HEK293 (cell line): ENCODE data around the gene WDTC1.

ENCODE experiments used
- CTCF ChIP-seq: fragments of 450-650 bp; formaldehyde crosslinking; IDR thresholded peaks from 2 replicates; pipeline ENCODE4 v1.5.1; 2016; ENCODE audit warnings: missing biosample characterization, missing genetic modification characterization
- YY1 ChIP-seq: fragments of 450-650 bp; formaldehyde crosslinking; IDR thresholded peaks from 2 replicates; pipeline ENCODE4 v1.5.1; 2018; ENCODE audit warnings: missing biosample characterization, missing genetic modification characterization
- ZNF10 ChIP-seq: fragments of 450-650 bp; formaldehyde crosslinking; IDR thresholded peaks from 2 replicates; pipeline ENCODE4 v1.5.1; 2017; ENCODE audit warnings: missing biosample characterization, missing genetic modification characterization
- ZNF266 ChIP-seq: fragments of 450-650 bp; formaldehyde crosslinking; IDR thresholded peaks from 2 replicates; pipeline ENCODE4 v1.5.1; 2016; ENCODE audit warnings: missing biosample characterization, missing genetic modification characterization, low read depth
- ZNF747 ChIP-seq: fragments of 450-650 bp; formaldehyde crosslinking; IDR thresholded peaks from 2 replicates; pipeline ENCODE4 v1.5.1; 2016; ENCODE audit warnings: missing biosample characterization, missing genetic modification characterization
- ZNF776 ChIP-seq: fragments of 450-650 bp; formaldehyde crosslinking; IDR thresholded peaks from 2 replicates; pipeline ENCODE4 v1.5.0; 2017; ENCODE audit warnings: missing biosample characterization, missing genetic modification characterization, borderline replicate concordance
- ZSCAN16 ChIP-seq: fragments of 450-650 bp; formaldehyde crosslinking; IDR thresholded peaks from 2 replicates; pipeline ENCODE4 v1.5.1; 2016; ENCODE audit warnings: missing biosample characterization, missing genetic modification characterization
- TF ChIP-seq, protein P1 (sequence below): fragments of 450-650 bp; formaldehyde crosslinking; IDR thresholded peaks from 2 replicates; pipeline ENCODE4 v1.5.1; 2016; ENCODE audit warnings: missing biosample characterization, missing genetic modification characterization, low read depth

GRCh38 chr1:27332536-27333281, 98.3 kb downstream of the WDTC1 start:
- no peak for TF ChIP-seq YY1 (tag by site-specific recombination)
- TF ChIP-seq CTCF (tag by site-specific recombination): peak; percentile 79
- TF ChIP-seq ZNF10: no peak
- TF ChIP-seq, protein P1, sequence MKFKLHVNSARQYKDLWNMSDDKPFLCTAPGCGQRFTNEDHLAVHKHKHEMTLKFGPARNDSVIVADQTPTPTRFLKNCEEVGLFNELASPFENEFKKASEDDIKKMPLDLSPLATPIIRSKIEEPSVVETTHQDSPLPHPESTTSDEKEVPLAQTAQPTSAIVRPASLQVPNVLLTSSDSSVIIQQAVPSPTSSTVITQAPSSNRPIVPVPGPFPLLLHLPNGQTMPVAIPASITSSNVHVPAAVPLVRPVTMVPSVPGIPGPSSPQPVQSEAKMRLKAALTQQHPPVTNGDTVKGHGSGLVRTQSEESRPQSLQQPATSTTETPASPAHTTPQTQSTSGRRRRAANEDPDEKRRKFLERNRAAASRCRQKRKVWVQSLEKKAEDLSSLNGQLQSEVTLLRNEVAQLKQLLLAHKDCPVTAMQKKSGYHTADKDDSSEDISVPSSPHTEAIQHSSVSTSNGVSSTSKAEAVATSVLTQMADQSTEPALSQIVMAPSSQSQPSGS: no peak
- TF ChIP-seq ZNF266 (tag by site-specific recombination): no peak
- no peak for TF ChIP-seq ZNF747 (tag by site-specific recombination)
- TF ChIP-seq ZSCAN16 (tag by site-specific recombination): no peak
- TF ChIP-seq ZNF776 (tag by site-specific recombination): no peak
